Activated gamma-delta T cell treated with anti-CD3 and anti-CD28 coated beads, Interleukin-2, amount 50 U/mL, for 16 hours (primary cell): ENCODE data around the gene LEMD3.
"Not testable (repeated sequence)": the region's sequence is repeated elsewhere in the genome, so short reads cannot be mapped to it uniquely, and the experiment has no call there.

Experiments used
- DNase-seq: peaks from one replicate; pipeline ENCODE4 v3.0.0-alpha.2; 2020; ENCODE audit warnings: low read depth

LEMD3 gene

DNA sequence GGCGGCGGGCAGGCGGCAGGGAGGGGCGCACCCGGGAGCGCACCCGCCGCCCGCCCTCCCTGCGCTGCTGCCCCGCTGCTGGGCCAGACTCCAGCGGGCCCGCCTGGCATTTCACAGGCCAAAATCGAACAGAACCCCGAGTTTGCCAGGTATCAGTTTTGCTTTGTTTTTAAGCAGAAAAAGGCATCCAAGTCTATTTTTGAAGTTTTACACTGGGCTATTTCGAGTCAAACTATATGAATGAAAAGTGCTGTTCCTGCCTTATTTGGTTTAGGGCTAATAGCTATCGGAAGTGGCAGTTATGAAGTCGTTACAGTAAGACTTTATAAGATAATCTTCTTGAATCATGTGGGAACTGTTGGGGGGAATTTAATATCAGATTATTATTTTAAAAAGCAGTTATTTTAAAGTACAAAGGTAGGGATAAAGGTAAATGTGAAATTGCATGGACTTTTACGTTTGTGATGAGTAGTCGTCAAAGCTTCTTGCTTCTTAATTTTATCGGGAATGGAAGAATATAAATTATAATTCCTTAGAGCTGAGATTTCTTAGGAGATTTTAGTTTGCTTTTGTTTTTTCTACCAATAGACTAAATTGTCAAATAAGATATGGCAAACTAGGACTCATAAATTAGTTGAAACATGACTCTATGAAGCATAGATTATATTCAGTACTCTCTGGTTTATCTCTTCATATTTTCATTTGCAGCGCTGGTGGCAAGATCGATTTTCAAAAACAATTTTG is 110.2 kb downstream of the LEMD3 start:
- no peak for DNase-seq

DNA sequence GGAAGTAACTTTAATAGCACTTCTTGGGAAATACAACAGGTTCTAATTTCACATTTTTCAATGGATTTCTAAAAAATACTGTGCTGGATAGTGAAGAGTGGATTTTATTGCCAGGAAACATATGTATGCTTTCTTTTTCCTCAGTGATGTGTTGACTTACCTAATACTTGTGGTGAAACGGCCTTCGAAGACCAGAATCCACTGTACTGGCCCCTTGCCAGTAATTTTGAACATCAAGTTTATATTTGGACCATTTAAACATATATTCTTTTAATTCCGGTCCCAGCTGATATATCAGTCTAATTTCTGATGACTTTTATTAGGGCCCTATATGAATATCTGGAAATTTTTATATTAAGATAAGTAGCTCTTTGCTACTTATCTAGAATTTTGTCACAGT is 110.9 kb downstream of the LEMD3 start:
- DNase-seq: no peak

DNA sequence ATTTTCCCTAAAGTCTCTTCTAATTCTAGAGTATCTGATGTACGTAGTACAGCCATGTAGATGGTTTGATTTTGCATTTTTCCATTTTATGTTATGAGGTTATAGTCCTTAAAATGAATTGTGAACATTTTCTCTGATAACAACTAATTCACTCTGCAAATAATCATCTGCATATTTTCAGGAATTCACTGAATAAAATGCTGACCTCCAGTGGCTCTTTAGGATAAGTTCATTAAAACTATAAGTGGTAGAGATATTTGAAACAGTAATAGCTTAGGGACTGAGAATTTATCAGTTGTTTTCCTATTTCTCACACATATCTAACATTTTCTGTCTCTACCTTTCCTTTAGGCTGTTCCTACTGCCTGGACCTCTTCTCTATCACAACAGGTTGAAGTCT is 113.5 kb downstream of the LEMD3 start:
- no peak for DNase-seq

DNA sequence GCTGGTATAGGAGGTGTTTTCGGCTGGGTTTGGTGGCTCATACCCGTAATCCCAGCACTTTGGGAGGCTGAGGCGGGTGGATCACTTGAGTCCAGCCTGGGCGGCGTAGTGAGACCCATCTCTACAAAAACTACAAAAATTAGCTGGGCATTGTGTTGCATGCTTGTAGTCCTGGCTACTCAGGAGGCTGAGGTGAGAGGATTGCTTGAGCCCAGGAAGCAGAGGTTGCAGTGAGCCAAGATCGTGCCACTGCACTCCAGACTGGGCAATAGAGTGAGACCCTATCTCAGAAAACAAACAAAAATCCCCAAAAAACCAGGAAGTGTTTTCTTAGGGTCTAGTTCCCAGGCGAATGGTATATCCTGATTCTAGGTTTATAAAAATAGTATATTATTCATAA is 116.1 kb downstream of the LEMD3 start:
- not testable (repeated sequence) for DNase-seq

DNA sequence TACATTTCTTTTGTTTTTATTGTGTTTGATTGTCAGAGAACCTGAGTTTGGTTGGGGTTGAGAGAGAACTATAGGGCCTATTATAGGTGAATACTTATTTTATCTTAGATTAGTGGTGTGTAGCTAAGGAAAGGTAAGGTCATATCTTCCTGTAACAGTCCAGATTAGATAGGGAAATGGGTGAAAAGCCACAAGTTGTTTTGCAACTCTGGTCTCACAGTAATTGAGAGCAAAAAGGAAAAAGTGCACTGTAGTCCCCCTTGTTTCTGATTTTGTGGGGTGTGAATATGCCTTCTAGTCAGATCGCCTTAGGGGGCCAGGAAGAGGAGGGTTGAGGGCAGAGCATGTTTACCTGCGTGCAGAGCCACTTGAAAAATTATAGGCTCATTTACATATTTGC is 118.0 kb downstream of the LEMD3 start:
- DNase-seq: no peak

DNA sequence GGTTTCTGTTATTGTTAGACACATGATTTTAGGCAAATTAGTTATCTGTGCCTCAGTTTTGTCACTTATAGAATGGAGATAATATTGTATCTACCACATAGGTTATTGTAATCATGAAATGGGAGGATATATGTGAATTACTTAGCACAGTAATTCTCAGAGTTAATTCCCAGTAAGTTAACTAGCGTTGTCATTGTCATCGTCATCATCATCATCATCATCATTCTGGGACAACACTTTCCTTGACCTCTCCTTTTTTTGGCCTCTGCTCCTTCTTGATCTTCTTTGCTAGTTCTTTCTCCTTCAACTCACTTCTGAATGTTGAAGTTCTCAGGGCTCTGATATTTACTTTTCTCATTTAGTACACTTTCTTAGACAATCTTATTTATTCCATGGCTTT is 122.9 kb downstream of the LEMD3 start:
- no peak for DNase-seq

DNA sequence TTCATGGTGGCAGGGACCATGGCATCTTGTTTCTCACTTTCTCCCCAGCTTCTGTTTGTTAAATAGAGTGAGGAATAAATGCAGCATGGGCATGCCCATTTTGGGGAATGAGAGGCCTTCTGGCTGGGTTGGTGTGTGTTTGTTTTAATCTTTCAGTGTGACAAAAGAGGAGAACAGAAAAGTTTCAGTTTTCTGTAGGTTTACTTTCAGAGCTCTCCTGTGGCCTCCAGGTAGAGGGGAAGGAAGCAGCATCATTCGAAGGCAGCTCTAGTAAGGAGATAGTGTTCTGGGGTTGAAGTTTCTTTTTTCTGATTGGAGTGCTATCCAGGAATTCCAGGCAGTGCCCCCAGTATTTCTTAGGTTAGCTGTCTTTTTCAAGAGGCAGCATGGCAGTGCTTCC is 124.4 kb downstream of the LEMD3 start:
- DNase-seq: no peak

DNA sequence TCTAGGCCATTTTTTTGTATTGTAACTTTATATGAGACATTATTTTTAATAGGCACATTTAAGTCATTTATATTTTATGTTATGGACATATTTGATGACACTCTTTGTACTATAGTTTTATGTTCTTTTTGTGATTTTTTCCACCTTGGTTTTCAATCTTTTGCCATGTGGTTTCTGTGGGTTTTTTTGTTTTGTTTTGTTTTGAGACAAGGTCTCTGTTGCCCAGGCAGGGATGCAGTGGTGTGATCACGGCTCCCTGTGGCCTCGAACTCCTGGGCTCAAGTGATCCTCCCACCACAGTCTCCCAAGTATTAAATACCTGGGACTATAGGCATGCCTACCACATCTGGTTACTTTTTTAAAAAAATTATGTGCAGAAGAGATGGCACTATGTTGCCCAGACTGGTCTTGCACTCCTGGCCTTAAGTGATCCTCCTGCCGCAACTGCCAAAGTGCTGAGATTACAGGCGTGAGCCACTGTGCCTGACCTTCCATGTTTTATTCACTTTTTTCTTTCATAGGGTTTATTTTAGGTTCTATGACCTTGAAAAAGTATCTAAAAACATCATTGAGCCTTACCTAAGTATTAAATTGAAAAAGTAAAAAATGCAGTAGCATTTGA is 125.4 kb downstream of the LEMD3 start:
- DNase-seq: no peak

DNA sequence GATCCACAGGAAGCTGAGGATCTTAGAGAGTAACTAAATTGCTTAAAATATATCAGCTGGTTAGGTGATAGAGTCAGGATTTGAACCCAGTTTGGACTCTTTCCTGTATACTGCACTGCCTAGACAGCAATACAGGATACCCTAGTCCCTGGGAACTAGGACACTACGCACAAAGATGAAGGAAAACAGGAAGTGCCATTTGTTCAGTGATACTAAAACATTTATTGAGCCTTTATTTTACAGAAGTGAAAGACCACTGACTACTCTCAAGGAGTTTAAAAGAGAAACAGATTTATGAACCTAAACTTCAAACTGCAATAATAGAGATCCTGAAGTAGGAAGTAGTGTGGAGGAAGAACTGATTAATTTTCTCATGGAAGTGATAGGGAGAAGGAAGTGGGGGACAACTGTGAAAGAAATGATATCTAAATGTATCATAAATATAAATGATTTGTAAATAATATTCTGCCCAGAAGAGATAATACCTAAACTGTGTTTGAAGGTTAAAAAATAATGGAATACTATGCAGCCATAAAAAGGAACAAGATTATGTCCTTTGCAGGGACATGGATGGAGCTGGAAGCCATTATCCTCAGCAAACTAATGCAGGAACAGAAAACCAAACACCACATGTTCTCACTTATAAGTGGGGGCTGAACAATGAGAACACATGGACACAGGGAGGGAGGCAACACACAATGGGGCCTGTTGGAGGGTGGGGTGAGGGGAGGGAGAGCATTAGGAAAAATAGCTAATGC is 127.3 kb downstream of the LEMD3 start:
- no peak for DNase-seq
